ENCODE measurements around the gene PTPRN2.
"Not testable (repeated sequence)": the region's sequence is repeated elsewhere in the genome, so short reads cannot be mapped to it uniquely, and the experiment has no call there.

The PTPRN2 gene

DNA sequence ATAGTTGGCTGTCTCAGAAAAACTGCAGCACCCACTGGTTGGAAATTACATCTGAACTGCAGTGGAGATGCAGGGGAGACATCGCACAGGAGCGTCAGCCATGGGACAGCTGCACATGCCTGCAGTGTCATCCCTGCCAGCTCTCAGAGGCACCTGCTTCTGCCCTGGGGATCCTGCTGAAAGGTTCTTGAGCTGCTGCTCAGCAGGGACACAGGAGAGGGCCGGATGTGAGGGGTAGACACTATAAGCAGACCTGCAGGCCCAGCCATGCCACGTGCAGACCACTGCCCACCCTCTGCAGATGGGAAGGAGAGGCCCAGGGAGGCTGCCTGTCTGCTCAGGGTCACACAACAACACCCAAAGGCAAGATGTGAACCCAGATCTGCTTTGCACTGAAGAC lies 649.4 kb downstream of the PTPRN2 start:
- Mint-ChIP-seq H3K36me3 (ENCODE audit: low read depth) (peaks cover 4% of the 10 kb centered on the region), H3K9me3 (peaks cover 5% of the 10 kb centered on the region), H3K27ac (no peak overlapping the region), H3K27me3 (peaks cover 3% of the 10 kb centered on the region), H3K4me1 (ENCODE audit: low read depth) (peaks cover 4% of the 10 kb centered on the region), H3K4me3 (no peak overlapping the region)

DNA sequence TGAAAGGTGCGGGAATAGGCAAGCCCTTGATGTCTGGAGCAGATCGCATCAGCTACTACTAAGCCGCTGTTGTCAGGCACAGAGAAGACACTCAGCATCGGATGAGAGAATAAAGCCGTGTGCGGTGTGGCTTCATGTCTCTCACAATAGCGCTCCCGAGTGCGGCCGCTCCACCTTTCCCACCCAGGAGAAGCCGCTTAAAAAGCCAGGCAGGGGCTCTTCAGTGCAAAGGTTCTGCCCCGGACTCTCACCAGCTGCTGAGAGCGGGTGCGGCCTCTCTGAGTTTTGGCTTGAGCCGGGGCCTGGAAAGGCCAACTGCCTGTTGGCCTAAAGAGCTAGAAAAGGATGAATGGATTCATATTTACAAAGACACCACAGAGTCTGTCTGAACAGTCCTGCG lies 650.2 kb downstream of the PTPRN2 start:
- H3K9me3 Mint-ChIP-seq: peaks cover 10% of the 10 kb centered on the region
- peaks cover 8% of the 10 kb centered on the region for H3K36me3 Mint-ChIP-seq (ENCODE audit: low read depth)
- peaks cover 8% of the 10 kb centered on the region for H3K4me1 Mint-ChIP-seq (ENCODE audit: low read depth)
- H3K4me3 Mint-ChIP-seq: no peak overlapping the region
- H3K27ac Mint-ChIP-seq: no peak overlapping the region
- no peaks in the 10 kb centered on the region for H3K27me3 Mint-ChIP-seq

DNA sequence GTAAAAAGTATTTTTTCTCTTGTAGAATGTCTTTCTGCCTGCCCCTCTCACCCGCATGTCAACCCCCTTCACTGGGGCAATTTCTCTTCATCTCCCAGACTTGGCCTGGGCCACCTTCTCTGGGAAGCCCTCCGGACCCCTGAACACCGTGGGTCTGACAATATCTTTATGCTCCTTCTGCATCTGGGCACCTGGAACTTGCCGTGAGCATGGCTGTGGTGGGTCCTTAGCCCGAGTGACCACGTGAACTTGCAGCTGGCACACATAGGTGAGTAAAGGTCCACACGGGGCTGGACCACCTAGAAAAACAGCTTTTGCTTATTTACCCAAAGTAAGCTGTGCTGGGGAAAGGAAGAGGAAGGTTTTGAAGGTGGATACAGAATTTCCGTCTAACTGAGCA lies 650.6 kb downstream of the PTPRN2 start:
- Mint-ChIP-seq H3K36me3 (ENCODE audit: low read depth) (peaks cover 10% of the 10 kb centered on the region), H3K27me3 (no peaks in the 10 kb centered on the region), H3K4me1 (ENCODE audit: low read depth) (peaks cover 11% of the 10 kb centered on the region), H3K27ac (no peak overlapping the region), H3K9me3 (peaks cover 14% of the 10 kb centered on the region), H3K4me3 (no peak overlapping the region)

GRCh38 chr7:157935721-157936120 lies 651.9 kb downstream of the PTPRN2 start:
- H3K9me3 Mint-ChIP-seq: peaks cover 15% of the 10 kb centered on the region
- not testable (repeated sequence) for H3K27ac Mint-ChIP-seq; H3K27me3 Mint-ChIP-seq; H3K4me3 Mint-ChIP-seq; H3K36me3 Mint-ChIP-seq (ENCODE audit: low read depth)
- peaks cover 11% of the 10 kb centered on the region for H3K4me1 Mint-ChIP-seq (ENCODE audit: low read depth)

DNA sequence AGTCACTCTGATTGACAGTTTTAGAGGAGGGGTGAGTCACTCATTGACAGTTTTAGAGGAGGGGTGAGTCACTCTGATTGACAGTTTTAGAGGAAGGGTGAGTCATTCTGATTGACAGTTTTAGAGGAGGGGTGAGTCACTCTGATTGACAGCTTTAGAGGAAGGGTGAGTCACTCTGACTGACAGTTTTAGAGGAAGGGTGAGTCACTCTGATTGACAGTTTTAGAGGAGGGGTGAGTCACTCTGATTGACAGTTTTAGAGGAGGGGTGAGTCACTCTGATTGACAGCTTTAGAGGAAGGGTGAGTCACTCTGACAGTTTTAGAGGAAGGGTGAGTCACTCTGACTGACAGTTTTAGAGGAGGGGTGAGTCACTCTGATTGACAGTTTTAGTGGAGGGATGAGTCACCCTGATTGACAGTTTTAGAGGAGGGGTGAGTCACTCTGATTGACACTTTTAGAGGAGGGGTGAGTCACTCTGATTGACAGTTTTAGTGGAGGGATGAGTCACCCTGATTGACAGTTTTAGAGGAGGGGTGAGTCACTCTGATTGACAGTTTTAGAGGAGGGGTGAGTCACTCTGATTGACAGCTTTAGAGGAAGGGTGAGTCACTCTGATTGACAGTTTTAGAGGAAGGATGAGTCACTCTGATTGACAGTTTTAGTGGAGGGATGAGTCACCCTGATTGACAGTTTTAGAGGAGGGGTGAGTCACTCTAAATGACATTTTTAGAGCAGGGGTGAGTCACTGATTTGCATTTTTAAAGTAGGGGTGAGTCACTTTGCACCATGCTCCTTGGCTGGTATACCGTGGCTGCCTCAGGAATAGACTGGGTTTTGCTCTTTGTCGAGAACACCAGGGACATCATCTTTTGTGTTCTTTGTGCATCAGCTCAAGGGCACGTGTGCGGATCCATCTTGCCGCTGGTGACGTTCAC lies 654.1 kb downstream of the PTPRN2 start:
- H3K36me3 Mint-ChIP-seq (ENCODE audit: low read depth); H3K27me3 Mint-ChIP-seq; H3K4me3 Mint-ChIP-seq: not testable (repeated sequence)
- peaks cover 15% of the 10 kb centered on the region for H3K9me3 Mint-ChIP-seq
- peak overlapping the region; percentile 5 for H3K27ac Mint-ChIP-seq
- peaks cover 11% of the 10 kb centered on the region for H3K4me1 Mint-ChIP-seq (ENCODE audit: low read depth)

DNA sequence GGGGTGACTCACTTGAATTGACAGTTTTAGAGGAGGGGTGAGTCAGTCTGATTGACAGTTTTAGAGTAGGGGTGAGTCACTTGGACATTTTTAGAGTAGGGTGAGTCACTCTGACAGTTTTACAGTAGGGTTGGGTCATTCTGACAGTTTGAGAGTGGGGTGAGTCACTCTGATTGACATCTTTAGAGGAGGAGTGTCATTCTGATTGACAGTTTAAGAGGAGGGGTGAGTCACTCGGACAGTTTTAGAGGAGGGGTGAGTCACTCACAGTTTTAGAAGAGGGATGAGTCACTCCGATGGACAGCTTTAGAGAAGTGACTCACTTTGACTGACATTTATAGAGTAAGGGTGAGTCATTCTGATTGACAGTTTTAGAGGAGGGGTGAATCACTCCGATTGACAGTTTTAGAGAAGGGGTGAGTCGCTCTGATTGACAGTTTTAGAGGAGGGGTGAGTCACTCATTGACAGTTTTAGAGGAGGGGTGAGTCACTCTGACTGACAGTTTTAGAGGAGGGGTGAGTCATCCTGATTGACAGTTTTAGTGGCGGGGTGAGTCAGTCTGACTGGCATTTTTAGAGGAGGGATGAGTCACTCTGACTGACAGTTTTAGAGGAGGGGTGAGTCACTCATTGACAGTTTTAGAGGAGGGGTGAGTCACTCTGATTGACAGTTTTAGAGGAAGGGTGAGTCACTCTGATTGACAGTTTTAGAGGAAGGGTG lies 655.0 kb downstream of the PTPRN2 start:
- peaks cover 10% of the 10 kb centered on the region for H3K36me3 Mint-ChIP-seq (ENCODE audit: low read depth)
- H3K9me3 Mint-ChIP-seq: peaks cover 15% of the 10 kb centered on the region
- H3K4me3 Mint-ChIP-seq: peak overlapping the region; percentile 14
- peak overlapping the region; percentile 94 for H3K27ac Mint-ChIP-seq
- H3K27me3 Mint-ChIP-seq: no peaks in the 10 kb centered on the region
- peaks cover 14% of the 10 kb centered on the region for H3K4me1 Mint-ChIP-seq (ENCODE audit: low read depth)

DNA sequence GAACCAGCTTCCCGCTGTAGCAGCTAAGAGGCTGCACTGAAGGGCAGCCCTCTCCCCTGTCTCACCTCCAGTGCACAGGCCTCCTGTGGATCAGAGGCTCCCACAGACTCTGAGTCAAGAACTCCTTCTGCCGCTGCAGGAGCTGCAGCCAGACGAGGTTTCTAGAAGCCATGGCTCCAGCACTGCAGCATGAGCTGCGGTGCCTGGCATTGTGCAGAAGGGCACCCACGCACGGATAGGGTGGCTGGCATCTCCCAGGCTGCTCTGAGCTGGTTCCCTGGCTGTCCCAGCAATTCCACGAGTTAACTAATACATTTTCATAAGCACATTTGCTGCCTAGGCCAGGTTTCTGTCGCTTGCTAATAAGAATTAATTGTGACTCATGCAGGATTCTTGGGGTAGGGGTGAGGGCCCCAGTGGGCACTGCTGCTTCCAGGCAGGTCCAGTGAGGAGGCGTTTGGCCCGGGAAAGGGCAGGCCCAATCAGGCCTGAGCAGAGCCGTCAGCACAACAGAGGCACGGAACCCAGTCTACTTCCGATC lies 656.6 kb downstream of the PTPRN2 start:
- Mint-ChIP-seq H3K4me3 (no peak overlapping the region), H3K27me3 (no peaks in the 10 kb centered on the region), H3K36me3 (ENCODE audit: low read depth) (peaks cover 10% of the 10 kb centered on the region), H3K9me3 (peaks cover 18% of the 10 kb centered on the region), H3K27ac (no peak overlapping the region), H3K4me1 (ENCODE audit: low read depth) (peaks cover 22% of the 10 kb centered on the region)

DNA sequence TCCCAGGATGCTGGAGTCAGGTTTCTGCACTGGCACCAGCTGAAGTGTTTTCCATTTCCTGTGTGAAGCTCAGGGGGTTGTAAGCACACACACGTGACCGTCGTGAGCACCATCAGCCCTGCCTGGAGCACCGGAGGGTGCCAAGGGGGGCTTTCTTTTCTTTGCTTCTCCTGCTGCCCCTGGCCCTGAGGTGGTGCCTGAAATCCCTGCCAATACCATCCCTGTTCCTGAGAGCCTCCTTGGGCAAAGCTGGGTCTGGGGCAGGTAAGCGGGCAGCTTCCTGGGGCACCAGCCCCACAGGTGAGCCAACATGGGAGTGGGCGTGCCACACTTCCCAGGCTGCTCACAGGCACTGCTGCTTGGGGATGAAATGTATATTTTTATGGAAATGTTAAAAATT lies 657.2 kb downstream of the PTPRN2 start:
- Mint-ChIP-seq H3K4me1 (ENCODE audit: low read depth) (peaks cover 24% of the 10 kb centered on the region), H3K27me3 (no peaks in the 10 kb centered on the region), H3K9me3 (peaks cover 18% of the 10 kb centered on the region), H3K27ac (no peak overlapping the region), H3K4me3 (no peak overlapping the region), H3K36me3 (ENCODE audit: low read depth) (peaks cover 9% of the 10 kb centered on the region)

GRCh38 chr7:157929671-157930070 lies 658.0 kb downstream of the PTPRN2 start:
- no peaks in the 10 kb centered on the region for H3K27me3 Mint-ChIP-seq
- H3K9me3 Mint-ChIP-seq: peaks cover 14% of the 10 kb centered on the region
- peaks cover 6% of the 10 kb centered on the region for H3K36me3 Mint-ChIP-seq (ENCODE audit: low read depth)
- peaks cover 22% of the 10 kb centered on the region for H3K4me1 Mint-ChIP-seq (ENCODE audit: low read depth)
- H3K4me3 Mint-ChIP-seq: no peak overlapping the region
- H3K27ac Mint-ChIP-seq: no peak overlapping the region

DNA sequence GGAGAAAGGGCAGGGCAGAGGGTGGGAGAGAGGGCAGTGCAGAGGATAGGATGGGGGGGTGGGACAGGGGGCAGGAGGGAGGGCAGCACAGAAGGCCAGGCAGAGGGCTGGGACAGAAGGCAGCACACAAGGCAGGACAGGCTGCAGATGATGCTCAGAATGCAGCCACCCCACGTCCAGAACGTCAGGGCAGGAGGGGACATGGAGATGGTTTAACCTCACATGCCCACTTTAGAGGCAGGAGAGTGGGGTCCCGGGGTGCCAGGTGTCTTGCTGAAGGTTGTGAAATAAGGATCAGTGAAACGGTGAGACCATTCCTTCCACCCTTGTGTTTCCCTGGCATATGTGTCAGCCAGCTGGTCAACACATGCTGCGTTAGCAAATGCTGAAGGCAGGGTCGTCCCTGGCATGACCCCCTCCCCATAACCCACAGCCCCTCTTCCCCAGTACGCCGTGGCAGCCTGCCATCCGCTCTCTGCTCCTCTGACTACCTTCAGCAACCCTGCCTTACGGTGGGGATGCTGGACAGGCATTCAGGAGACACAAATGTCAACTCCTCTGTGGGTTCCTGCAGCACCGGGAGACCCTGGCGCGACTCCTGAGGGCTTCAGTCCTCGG lies 658.7 kb downstream of the PTPRN2 start:
- H3K27ac Mint-ChIP-seq: no peak overlapping the region
- no peaks in the 10 kb centered on the region for H3K27me3 Mint-ChIP-seq
- H3K4me1 Mint-ChIP-seq (ENCODE audit: low read depth): peaks cover 22% of the 10 kb centered on the region
- peaks cover 6% of the 10 kb centered on the region for H3K36me3 Mint-ChIP-seq (ENCODE audit: low read depth)
- H3K4me3 Mint-ChIP-seq: no peak overlapping the region
- peaks cover 14% of the 10 kb centered on the region for H3K9me3 Mint-ChIP-seq

DNA sequence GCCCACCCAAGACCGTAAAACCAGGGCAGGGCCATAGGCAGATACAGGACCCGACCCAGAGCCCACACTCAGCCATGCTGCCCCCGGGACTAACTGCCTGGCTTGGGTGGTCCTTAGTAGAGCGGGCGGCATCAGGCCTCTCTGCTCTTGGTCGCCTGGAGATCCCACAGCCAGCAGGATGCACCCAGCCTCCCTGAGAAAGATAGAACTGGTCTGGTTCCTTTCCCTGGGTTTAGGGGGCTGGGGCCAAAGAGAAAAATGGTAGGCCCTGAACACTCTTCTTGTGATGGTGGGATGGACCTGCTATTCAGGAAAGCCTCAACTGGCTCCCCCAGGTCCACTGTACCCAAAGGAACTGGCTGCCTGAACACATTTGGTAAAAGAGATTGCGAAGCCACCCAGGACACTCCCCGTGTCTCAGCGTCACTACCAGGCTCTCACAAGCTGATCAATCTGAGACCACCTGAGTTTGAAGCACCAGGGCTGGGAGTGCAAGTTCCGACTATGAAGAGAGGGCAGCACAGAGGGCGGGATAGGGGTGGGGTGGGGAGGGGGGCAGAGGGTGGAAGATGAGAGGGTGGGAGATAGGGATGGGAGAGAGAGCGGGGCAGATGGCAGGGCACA lies 659.3 kb downstream of the PTPRN2 start:
- H3K4me1 Mint-ChIP-seq (ENCODE audit: low read depth): peaks cover 22% of the 10 kb centered on the region
- H3K27me3 Mint-ChIP-seq: no peaks in the 10 kb centered on the region
- H3K36me3 Mint-ChIP-seq (ENCODE audit: low read depth): peaks cover 6% of the 10 kb centered on the region
- no peak overlapping the region for H3K4me3 Mint-ChIP-seq
- H3K9me3 Mint-ChIP-seq: peaks cover 14% of the 10 kb centered on the region
- no peak overlapping the region for H3K27ac Mint-ChIP-seq

GRCh38 chr7:157927313-157927925 lies 660.2 kb downstream of the PTPRN2 start:
- peaks cover 9% of the 10 kb centered on the region for H3K9me3 Mint-ChIP-seq
- no peak overlapping the region for H3K27ac Mint-ChIP-seq
- H3K4me1 Mint-ChIP-seq (ENCODE audit: low read depth): peaks cover 17% of the 10 kb centered on the region

GRCh38 chr7:157926521-157927150 lies 661.0 kb downstream of the PTPRN2 start:
- Mint-ChIP-seq H3K27me3 (no peaks in the 10 kb centered on the region), H3K4me3 (no peak overlapping the region), H3K4me1 (ENCODE audit: low read depth) (peaks cover 14% of the 10 kb centered on the region), H3K36me3 (ENCODE audit: low read depth) (no peaks in the 10 kb centered on the region), H3K27ac (no peak overlapping the region), H3K9me3 (peaks cover 4% of the 10 kb centered on the region)

More at GRCh38 chr7:157927313-157927925, 660.2 kb downstream of the PTPRN2 start:
- Mint-ChIP-seq H3K27me3 (no peaks in the 10 kb centered on the region), H3K36me3 (ENCODE audit: low read depth) (peaks cover 2% of the 10 kb centered on the region), H3K4me3 (no peak overlapping the region)

DNA sequence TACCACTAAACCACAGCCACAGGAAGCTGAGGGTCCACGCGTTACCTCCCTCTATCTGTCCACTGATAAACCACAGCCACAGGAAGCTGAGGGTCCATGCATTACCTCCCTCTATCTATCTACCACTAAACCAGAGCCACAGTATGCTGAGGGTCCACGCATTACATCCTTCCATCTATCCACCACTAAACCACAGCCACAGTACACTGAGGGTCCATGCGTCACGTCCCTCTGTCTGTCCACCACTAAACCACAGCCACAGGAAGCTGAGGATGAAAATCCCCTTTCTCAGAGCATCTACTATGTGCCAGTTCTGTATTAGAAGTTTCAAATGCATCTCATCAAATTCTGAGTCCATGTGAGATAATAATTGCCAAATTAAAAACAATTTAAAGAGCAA lies 661.5 kb downstream of the PTPRN2 start:
- peaks cover 4% of the 10 kb centered on the region for H3K9me3 Mint-ChIP-seq
- no peaks in the 10 kb centered on the region for H3K27me3 Mint-ChIP-seq
- H3K4me3 Mint-ChIP-seq: no peak overlapping the region
- no peaks in the 10 kb centered on the region for H3K36me3 Mint-ChIP-seq (ENCODE audit: low read depth)
- peak overlapping the region; percentile 22 for H3K27ac Mint-ChIP-seq
- H3K4me1 Mint-ChIP-seq (ENCODE audit: low read depth): peaks cover 14% of the 10 kb centered on the region
